Astrocyte (in vitro differentiated cells and primary cell): ENCODE data around the gene ALMS1.

Experiments used
- EZH2 ChIP-seq: IDR thresholded peaks from 2 replicates; pipeline ENCODE4 v1.6.1; 2012; ENCODE audit warnings: mild to moderate bottlenecking, low read length, inconsistent platforms; ENCODE audit not compliant: insufficient read depth
- TF ChIP-seq, protein P1 (sequence below): IDR thresholded peaks from 2 replicates; pipeline ENCODE4 v1.5.1; 2011; ENCODE audit warnings: low read depth, mild to moderate bottlenecking, inconsistent platforms, low read length, moderate library complexity; ENCODE audit not compliant: insufficient read depth

DNA sequence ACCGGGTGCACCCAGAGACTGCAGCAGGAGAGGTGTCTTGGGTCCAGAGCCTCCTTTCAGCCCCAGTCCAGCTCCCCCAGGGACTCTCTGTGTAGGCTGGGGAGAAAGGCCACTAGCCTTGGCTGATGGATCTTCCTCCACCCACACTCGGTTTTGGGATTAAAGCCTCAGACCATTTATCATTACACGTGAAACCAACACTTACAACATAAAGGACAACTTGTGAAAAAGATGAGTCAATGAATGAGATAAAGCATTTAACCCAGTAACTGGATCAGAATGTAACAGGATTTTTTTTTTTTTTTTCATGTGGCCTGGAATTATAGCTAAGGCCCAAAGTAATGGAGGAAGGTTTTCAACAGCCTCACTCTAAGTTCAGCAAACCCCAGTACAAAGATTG, 224.5 kb downstream of the ALMS1 start:
- TF ChIP-seq, protein P1, sequence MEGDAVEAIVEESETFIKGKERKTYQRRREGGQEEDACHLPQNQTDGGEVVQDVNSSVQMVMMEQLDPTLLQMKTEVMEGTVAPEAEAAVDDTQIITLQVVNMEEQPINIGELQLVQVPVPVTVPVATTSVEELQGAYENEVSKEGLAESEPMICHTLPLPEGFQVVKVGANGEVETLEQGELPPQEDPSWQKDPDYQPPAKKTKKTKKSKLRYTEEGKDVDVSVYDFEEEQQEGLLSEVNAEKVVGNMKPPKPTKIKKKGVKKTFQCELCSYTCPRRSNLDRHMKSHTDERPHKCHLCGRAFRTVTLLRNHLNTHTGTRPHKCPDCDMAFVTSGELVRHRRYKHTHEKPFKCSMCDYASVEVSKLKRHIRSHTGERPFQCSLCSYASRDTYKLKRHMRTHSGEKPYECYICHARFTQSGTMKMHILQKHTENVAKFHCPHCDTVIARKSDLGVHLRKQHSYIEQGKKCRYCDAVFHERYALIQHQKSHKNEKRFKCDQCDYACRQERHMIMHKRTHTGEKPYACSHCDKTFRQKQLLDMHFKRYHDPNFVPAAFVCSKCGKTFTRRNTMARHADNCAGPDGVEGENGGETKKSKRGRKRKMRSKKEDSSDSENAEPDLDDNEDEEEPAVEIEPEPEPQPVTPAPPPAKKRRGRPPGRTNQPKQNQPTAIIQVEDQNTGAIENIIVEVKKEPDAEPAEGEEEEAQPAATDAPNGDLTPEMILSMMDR = no peak
- no peak for TF ChIP-seq EZH2
